ENCODE measurements around the gene OGFOD3.

- no peak for TF ChIP-seq EZH2phosphoT487 (conservative IDR thresholded peaks at IDR 0.05; ENCODE audit: low read length)
- TF ChIP-seq, protein P1, sequence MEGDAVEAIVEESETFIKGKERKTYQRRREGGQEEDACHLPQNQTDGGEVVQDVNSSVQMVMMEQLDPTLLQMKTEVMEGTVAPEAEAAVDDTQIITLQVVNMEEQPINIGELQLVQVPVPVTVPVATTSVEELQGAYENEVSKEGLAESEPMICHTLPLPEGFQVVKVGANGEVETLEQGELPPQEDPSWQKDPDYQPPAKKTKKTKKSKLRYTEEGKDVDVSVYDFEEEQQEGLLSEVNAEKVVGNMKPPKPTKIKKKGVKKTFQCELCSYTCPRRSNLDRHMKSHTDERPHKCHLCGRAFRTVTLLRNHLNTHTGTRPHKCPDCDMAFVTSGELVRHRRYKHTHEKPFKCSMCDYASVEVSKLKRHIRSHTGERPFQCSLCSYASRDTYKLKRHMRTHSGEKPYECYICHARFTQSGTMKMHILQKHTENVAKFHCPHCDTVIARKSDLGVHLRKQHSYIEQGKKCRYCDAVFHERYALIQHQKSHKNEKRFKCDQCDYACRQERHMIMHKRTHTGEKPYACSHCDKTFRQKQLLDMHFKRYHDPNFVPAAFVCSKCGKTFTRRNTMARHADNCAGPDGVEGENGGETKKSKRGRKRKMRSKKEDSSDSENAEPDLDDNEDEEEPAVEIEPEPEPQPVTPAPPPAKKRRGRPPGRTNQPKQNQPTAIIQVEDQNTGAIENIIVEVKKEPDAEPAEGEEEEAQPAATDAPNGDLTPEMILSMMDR (IDR thresholded peaks at IDR 0.05; ENCODE audit: insufficient read depth, low read length, poor library complexity, severe bottlenecking) = no peak
These were observed 67.1 kb downstream of the OGFOD3 start for GRCh38 chr17:82351254-82351712.

Data from SU-DHL-6 (cell line).